Stomach (tissue), 4 donors: ENCODE measurements around the gene ASAP2.

Experiments used
- CTCF ChIP-seq, 7 experiments: fragments of 450-650 bp in 4 of 7; fragments of 200-600 bp in 3 of 7; sonication (generic) in 3 of 7; IDR thresholded peaks; one replicate each; pipeline ENCODE4 v1.5.1; 2016 to 2019; ENCODE audit warnings: antibody characterized with exemption in 7 of 7, control low read depth in 2 of 7, mild to moderate bottlenecking in 1 of 7
- EP300 ChIP-seq: sonication (generic); formaldehyde crosslinking; IDR thresholded peaks from one replicate; pipeline ENCODE4 v1.6.1; 2017; ENCODE audit warnings: antibody characterized with exemption
- POLR2A ChIP-seq, 4 donors: fragments of 450-650 bp; IDR thresholded peaks; one replicate each; pipeline ENCODE4 v1.6.1; 2016; ENCODE audit warnings: antibody characterized with exemption in 4 of 4, control low read depth in 2 of 4, mild to moderate bottlenecking in 1 of 4, moderate library complexity in 1 of 4
- POLR2AphosphoS5 ChIP-seq, 3 donors: sonication (generic); formaldehyde crosslinking; IDR thresholded peaks; one replicate each; pipeline ENCODE4 v1.6.1; 2016; ENCODE audit warnings: antibody characterized with exemption in 3 of 3

- TF ChIP-seq POLR2AphosphoS5 (IDR thresholded peaks at IDR 0.05) (no peak), CTCF (IDR thresholded peaks at IDR 0.05) (no peak), EP300 (no peak), POLR2A (IDR thresholded peaks at IDR 0.05) (no peak)
These were observed 209.8 kb downstream of the ASAP2 start for GRCh38 chr2:9416267-9416961.
